ENCODE measurements around the gene ARHGEF1.
A peak's percentile ranks its signal among the peaks of the same experiment; 100 is the strongest.

ARHGEF1 gene

GRCh38 chr19:41951686-41952172 lies 68.7 kb downstream of the ARHGEF1 start:
- Histone ChIP-seq H3K27me3 (ENCODE audit: insufficient read depth, insufficient read length) (no peaks in the 10 kb centered on the region), H3K9me3 (ENCODE audit: insufficient read depth, low read length) (no peaks in the 10 kb centered on the region), H3K36me3 (ENCODE audit: insufficient read depth, insufficient read length, low read length) (peaks cover 13% of the 10 kb centered on the region), H3K4me3 (ENCODE audit: insufficient read length, low read depth) (no peak overlapping the region), H3K4me1 (ENCODE audit: insufficient read depth, insufficient read length) (no peaks in the 10 kb centered on the region), H3K9ac (ENCODE audit: insufficient read length, low read depth) (peak overlapping the region; percentile 47)
- DNase-seq (ENCODE audit: low read depth, low spot score), result peak; percentile 62
- TF ChIP-seq ZNF274 (IDR thresholded peaks at IDR 0.05; ENCODE audit: low read depth, low read length) (no peak), SUZ12 (IDR thresholded peaks at IDR 0.05; ENCODE audit: extremely low read depth, insufficient read depth, insufficient read length) (no peak), YY1 (IDR thresholded peaks at IDR 0.05; ENCODE audit: insufficient read depth, insufficient read length) (no peak)

DNA sequence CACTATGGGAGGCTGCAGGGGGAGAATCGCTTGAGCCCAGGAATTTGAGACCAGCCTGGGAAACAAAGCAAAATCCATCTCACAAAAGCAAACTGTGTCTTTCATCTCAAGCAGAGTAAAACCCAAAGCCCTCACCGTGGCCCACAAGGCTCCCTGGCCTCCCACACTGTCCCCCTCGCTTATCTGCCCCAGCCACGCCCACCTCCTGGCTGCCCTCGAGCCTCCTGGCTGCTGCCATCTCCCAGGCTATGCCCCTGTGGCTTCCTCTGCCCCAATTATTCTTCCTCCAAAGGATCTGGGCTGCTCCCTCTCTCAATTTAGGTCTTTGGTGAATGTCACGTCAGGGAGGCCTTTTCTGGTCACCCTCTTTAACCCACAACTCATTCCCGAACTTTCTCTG lies 72.5 kb downstream of the ARHGEF1 start:
- H3K9ac ChIP-seq (ENCODE audit: insufficient read length, low read depth), result no peak overlapping the region
- TF ChIP-seq ZNF274 (IDR thresholded peaks at IDR 0.05; ENCODE audit: low read depth, low read length), result no peak
- TF ChIP-seq YY1 (IDR thresholded peaks at IDR 0.05; ENCODE audit: insufficient read depth, insufficient read length), result no peak
- TF ChIP-seq SUZ12 (IDR thresholded peaks at IDR 0.05; ENCODE audit: extremely low read depth, insufficient read depth, insufficient read length), result no peak
- H3K4me1 ChIP-seq (ENCODE audit: insufficient read depth, insufficient read length), result peaks cover 5% of the 10 kb centered on the region
- no peak overlapping the region for H3K4me3 ChIP-seq (ENCODE audit: insufficient read length, low read depth)
- no peak for DNase-seq (ENCODE audit: low read depth, low spot score)
- H3K27me3 ChIP-seq (ENCODE audit: insufficient read depth, insufficient read length), result no peaks in the 10 kb centered on the region
- H3K36me3 ChIP-seq (ENCODE audit: insufficient read depth, insufficient read length, low read length), result peaks cover 19% of the 10 kb centered on the region
- no peaks in the 10 kb centered on the region for H3K9me3 ChIP-seq (ENCODE audit: insufficient read depth, low read length)

DNA sequence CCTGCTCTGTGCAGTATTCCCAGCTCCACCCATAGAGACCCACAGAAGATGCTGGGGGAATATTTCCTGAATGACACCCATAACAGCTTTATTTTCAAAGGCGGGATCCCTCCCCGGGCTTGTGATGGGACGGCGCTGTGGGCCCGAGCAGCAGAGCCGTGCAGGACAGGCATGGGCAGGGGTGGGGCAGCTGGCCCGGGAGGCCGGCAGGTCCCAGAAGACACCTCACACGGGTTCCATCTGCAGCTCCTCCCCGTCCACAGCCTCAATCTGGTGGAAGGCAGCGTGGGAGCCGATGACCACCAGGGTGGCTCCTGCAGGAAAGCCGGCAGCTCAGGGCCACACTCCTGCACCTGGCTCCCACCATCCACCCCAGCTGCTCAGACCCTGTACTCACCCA lies 73.6 kb downstream of the ARHGEF1 start:
- peaks cover 5% of the 10 kb centered on the region for H3K4me1 ChIP-seq (ENCODE audit: insufficient read depth, insufficient read length)
- no peaks in the 10 kb centered on the region for H3K9me3 ChIP-seq (ENCODE audit: insufficient read depth, low read length)
- H3K4me3 ChIP-seq (ENCODE audit: insufficient read length, low read depth), result no peak overlapping the region
- H3K27me3 ChIP-seq (ENCODE audit: insufficient read depth, insufficient read length), result no peaks in the 10 kb centered on the region
- H3K9ac ChIP-seq (ENCODE audit: insufficient read length, low read depth), result no peak overlapping the region
- TF ChIP-seq ZNF274 (IDR thresholded peaks at IDR 0.05; ENCODE audit: low read depth, low read length), result no peak
- peaks cover 19% of the 10 kb centered on the region for H3K36me3 ChIP-seq (ENCODE audit: insufficient read depth, insufficient read length, low read length)
- DNase-seq (ENCODE audit: low read depth, low spot score), result no peak
